Smooth muscle cell (in vitro differentiated cells): ENCODE measurements around the gene TRMT10B. TPM values are rescaled to one million over a fixed set of nuclear protein-coding genes. Genes with fewer than 3 reads are reported as not detected.

Experiments
- DNase-seq: peaks from one replicate; lab custom pipeline; 2025; ENCODE audit not compliant: unreplicated experiment; lab: John Stamatoyannopoulos, UW
- H2AFZ ChIP-seq: fragments of 200-600 bp; sonication (generic); 2 replicates; pipeline ENCODE4 v1.6.0; 2016; ENCODE audit warnings: antibody characterized with exemption, low read depth, mild to moderate bottlenecking
- H3F3A ChIP-seq: fragments of 200-600 bp; sonication (generic); 2 replicates; pipeline ENCODE4 v1.6.0; 2017; ENCODE audit warnings: antibody characterized with exemption, low read depth
- H3K27ac ChIP-seq: fragments of 200-600 bp; sonication (generic); 2 replicates; pipeline ENCODE4 v1.5.1; 2016; ENCODE audit warnings: low read depth, mild to moderate bottlenecking
- H3K27me3 ChIP-seq: fragments of 200-600 bp; sonication (generic); 2 replicates; pipeline ENCODE4 v1.6.1; 2016; ENCODE audit warnings: low read depth, mild to moderate bottlenecking
- H3K36me3 ChIP-seq: fragments of 200-600 bp; sonication (generic); 2 replicates; pipeline ENCODE4 v1.5.1; 2016; ENCODE audit warnings: low read depth
- H3K4me1 ChIP-seq: fragments of 200-600 bp; sonication (generic); 2 replicates; pipeline ENCODE4 v1.5.1; 2016; ENCODE audit warnings: low read depth
- H3K4me2 ChIP-seq: fragments of 200-600 bp; sonication (generic); 2 replicates; pipeline ENCODE4 v1.6.0; 2016; ENCODE audit warnings: mild to moderate bottlenecking
- H3K4me3 ChIP-seq: fragments of 200-600 bp; sonication (generic); 2 replicates; pipeline ENCODE4 v1.5.1; 2016; ENCODE audit warnings: mild to moderate bottlenecking
- H3K79me2 ChIP-seq: fragments of 200-600 bp; sonication (generic); 2 replicates; pipeline ENCODE4 v1.6.0; 2016; ENCODE audit warnings: low read depth, mild to moderate bottlenecking
- H3K9ac ChIP-seq: fragments of 200-600 bp; sonication (generic); 2 replicates; pipeline ENCODE4 v1.6.0; 2016; ENCODE audit warnings: low read depth
- H3K9me3 ChIP-seq: fragments of 200-600 bp; sonication (generic); replicated peaks from 2 replicates; pipeline ENCODE4 v1.5.1; 2016; ENCODE audit warnings: low read depth
- H4K20me1 ChIP-seq: fragments of 200-600 bp; sonication (generic); 2 replicates; pipeline ENCODE4 v1.6.0; 2016; ENCODE audit warnings: low read depth
- CTCF ChIP-seq: fragments of 200-600 bp; sonication (generic); IDR thresholded peaks from 2 replicates; pipeline ENCODE4 v1.5.1; 2017; ENCODE audit warnings: borderline replicate concordance, mild to moderate bottlenecking, antibody characterized with exemption; ENCODE audit not compliant: insufficient read depth, poor library complexity, severe bottlenecking
- WGBS: methylation state at CpG from one replicate; pipeline ENCODE4 v1.1.7; 2016; ENCODE audit warnings: low lambda C conversion rate; 5-methylcytosine and 5-hydroxymethylcytosine counted together
- polyA plus RNA-seq: library from polyadenylated mRNA; unstranded; fragments of >200 nt; fragmentation: Nextera tagmentation; extraction: Ambion mirVana; gene quantifications from 2 replicates; pipeline ENCODE4 v1.2.1, GENCODE V29; 2016
- total RNA-seq: library from RNA; depleted of rRNA; stranded (reverse); fragments of >200 nt; gene quantifications from 2 replicates; pipeline ENCODE4 v1.2.3, GENCODE V29; 2014

TRMT10B gene
- total and polyA plus RNA-seq, 2 experiments from 2014 or later, result 2.7 to 6.4 TPM

- Histone ChIP-seq H3K4me1 (no peaks in the 10 kb centered on the region), H3K4me3 (no peak overlapping the region), H4K20me1 (no peaks in the 10 kb centered on the region), H3K9me3 (no peaks in the 10 kb centered on the region), H3K4me2 (no peak overlapping the region), H2AFZ (no peak overlapping the region), H3K36me3 (no peaks in the 10 kb centered on the region), H3K27me3 (no peaks in the 10 kb centered on the region), H3K27ac (no peak overlapping the region), H3K9ac (no peak overlapping the region), H3F3A (no peaks in the 10 kb centered on the region), H3K79me2 (no peaks in the 10 kb centered on the region)
- DNase-seq, result no peak
- TF ChIP-seq CTCF, result no peak
- whole genome bisulfite sequencing, result 87% methylated on average over 15 of the region's 15 CpGs
Observed at GRCh38 chr9:37740631-37741328, 12.8 kb upstream of the TRMT10B start.

- no peak for DNase-seq
- H2AFZ ChIP-seq, result no peak overlapping the region
- 87% methylated on average over 8 of the region's 8 CpGs for WGBS
- no peaks in the 10 kb centered on the region for H4K20me1 ChIP-seq
- H3K79me2 ChIP-seq, result no peaks in the 10 kb centered on the region
- no peaks in the 10 kb centered on the region for H3K36me3 ChIP-seq
- no peaks in the 10 kb centered on the region for H3K27me3 ChIP-seq
- peaks cover 3% of the 10 kb centered on the region for H3K4me1 ChIP-seq
- no peak overlapping the region for H3K9ac ChIP-seq
- H3K4me2 ChIP-seq, result no peak overlapping the region
- no peak overlapping the region for H3K4me3 ChIP-seq
- no peak overlapping the region for H3K27ac ChIP-seq
- H3K9me3 ChIP-seq, result no peaks in the 10 kb centered on the region
- TF ChIP-seq CTCF, result no peak
- peaks cover 3% of the 10 kb centered on the region for H3F3A ChIP-seq
Observed at GRCh38 chr9:37745970-37746369, 7.6 kb upstream of the TRMT10B start.

GRCh38 chr9:37746448-37747270, 6.9 kb upstream of the TRMT10B start:
- WGBS, result 74% methylated on average over 24 of the region's 24 CpGs
- H3K4me2 ChIP-seq, result no peak overlapping the region
- no peaks in the 10 kb centered on the region for H3K36me3 ChIP-seq
- no peak for DNase-seq
- peaks cover 3% of the 10 kb centered on the region for H3F3A ChIP-seq
- H4K20me1 ChIP-seq, result no peaks in the 10 kb centered on the region
- no peak overlapping the region for H3K4me3 ChIP-seq
- no peak overlapping the region for H2AFZ ChIP-seq
- H3K4me1 ChIP-seq, result peaks cover 3% of the 10 kb centered on the region
- no peak overlapping the region for H3K9ac ChIP-seq
- H3K9me3 ChIP-seq, result no peaks in the 10 kb centered on the region
- no peak for TF ChIP-seq CTCF
- no peak overlapping the region for H3K27ac ChIP-seq
- H3K79me2 ChIP-seq, result no peaks in the 10 kb centered on the region
- no peaks in the 10 kb centered on the region for H3K27me3 ChIP-seq
